Transverse colon (tissue), 4 donors: ENCODE data around the gene RHOC. TPM values are rescaled to one million over a fixed set of nuclear protein-coding genes. Genes with fewer than 3 reads are reported as not detected.

Experiments
- DNase-seq: peaks from one replicate; pipeline ENCODE4 v3.0.0-alpha.2; 2019
- H3K27ac ChIP-seq, 4 donors: fragments of 200-600 bp; sonication (generic); 2 replicates each; pipeline ENCODE4 v1.5.1; 2016 to 2018; ENCODE audit warnings: inconsistent platforms in 4 of 4
- H3K27me3 ChIP-seq: fragments of 200-600 bp; sonication (generic); 2 replicates; pipeline ENCODE4 v1.5.1; 2017; ENCODE audit warnings: inconsistent platforms
- H3K36me3 ChIP-seq, 4 donors: fragments of 200-600 bp; sonication (generic); 2 replicates each; pipeline ENCODE4 v1.5.1; 2017 to 2019; ENCODE audit warnings: inconsistent platforms in 4 of 4
- H3K4me1 ChIP-seq, 4 donors: fragments of 200-600 bp; sonication (generic); 2 replicates each; pipeline ENCODE4 v1.5.1; 2017 to 2020; ENCODE audit warnings: inconsistent platforms in 4 of 4
- H3K4me3 ChIP-seq, 4 donors: fragments of 200-600 bp; sonication (generic); 1 replicate in 1 of 4; 2 replicates in 3 of 4; pipeline versions ENCODE4 v1.5.1 to v1.6.1; 2017 to 2019; ENCODE audit warnings: inconsistent platforms in 4 of 4
- H3K9me3 ChIP-seq, 2 donors: fragments of 200-600 bp; sonication (generic); 2 replicates each; pipeline ENCODE4 v1.5.1; 2017 to 2019; ENCODE audit warnings: inconsistent platforms in 2 of 2
- CTCF ChIP-seq, 5 experiments: fragments of 200-600 bp in 3 of 5; fragments of 450-650 bp in 2 of 5; sonication (generic) in 3 of 5; IDR thresholded peaks; 1 replicate in 2 of 5; 2 replicates in 3 of 5; pipeline ENCODE4 v1.5.1; 2016 to 2017; ENCODE audit warnings: antibody characterized with exemption in 5 of 5, inconsistent platforms in 3 of 5, mild to moderate bottlenecking in 2 of 5, moderate library complexity in 1 of 5
- EP300 ChIP-seq: sonication (generic); formaldehyde crosslinking; IDR thresholded peaks from one replicate; pipeline ENCODE4 v1.6.1; 2017; ENCODE audit warnings: antibody characterized with exemption, low read depth
- POLR2A ChIP-seq: fragments of 450-650 bp; IDR thresholded peaks from one replicate; pipeline ENCODE4 v1.6.1; 2016; ENCODE audit warnings: antibody characterized with exemption, mild to moderate bottlenecking, moderate library complexity
- POLR2AphosphoS5 ChIP-seq, 3 donors: sonication (generic); formaldehyde crosslinking; IDR thresholded peaks; one replicate each; pipeline ENCODE4 v1.6.1; 2016; ENCODE audit warnings: antibody characterized with exemption in 3 of 3
- whole genome bisulfite sequencing, 2 donors: methylation state at CpG; one replicate each; pipeline ENCODE4 v1.1.5; 2018; ENCODE audit warnings: low coverage in 1 of 2; 5-methylcytosine and 5-hydroxymethylcytosine counted together
- in situ Hi-C, 4 donors: fragments of 200-750 bp; cut with MboI; loops; one replicate each; pipeline versions ENCODE4 v1.15.0 to v1.15.1; 2017; ENCODE audit warnings: low sequenced_read_pairs in 3 of 4, low pct_ligation_motif_present in 1 of 4, low pct_unique_long_range_greater_than_20kb in 1 of 4
- intact Hi-C: fragments of 100-400 bp; cut with DNase I; formaldehyde crosslinking; loops from one replicate; pipeline ENCODE4 v1.15.1; 2023; ENCODE audit warnings: low total_unique reads
- total RNA-seq, 4 donors: library from RNA; depleted of rRNA; stranded (reverse); fragments of >200 nt; gene quantifications; one replicate each; pipeline ENCODE4 v1.1.0, GENCODE V29; 2016

Gene RHOC
- total RNA-seq, 4 donors from 2014 or later, result 438 to 737 (median 617) TPM

GRCh38 chr1:112700290-112701226, 6.4 kb downstream of the RHOC start:
- DNase-seq, result peak; percentile 95
- Histone ChIP-seq H3K27me3 (no peaks in the 10 kb centered on the region), H3K4me1 (peaks cover 59 to 76% (median 66%) of the 10 kb centered on the region in 4 donors), H3K9me3 (no peaks in the 10 kb centered on the region), H3K27ac (peak overlapping the region; percentile 99 to 100 (median 99)), H3K36me3 (peaks cover 0 to under 1% (median 0%) of the 10 kb centered on the region in 4 donors), H3K4me3 (no peak overlapping the region)
- TF ChIP-seq CTCF (IDR thresholded peaks at IDR 0.05) (peak in 3 of 5 experiments; percentile 10 to 42 (median 36)), POLR2A (peak; percentile 15), POLR2AphosphoS5 (IDR thresholded peaks at IDR 0.05) (peak; percentile 52 to 76 (median 70)), EP300 (no peak)
- WGBS, 2 donors, result 20% methylated on average over 7 of the region's 7 CpGs; no CpG with 5 or more reads in 1 of the 2 donors
- in situ Hi-C loops, result loop anchor here (10.0 to 25.0 kb wide), 3 partner anchors 76 to 362 kb away; partner anchors contain the start of genes CTTNBP2NL (in 4 of the 4) and LRIG2 (in 1 of the 4)
- intact Hi-C loops, result no loop called here

GRCh38 chr1:112699425-112700144, 7.3 kb downstream of the RHOC start:
- Histone ChIP-seq H3K27ac (peak overlapping the region; percentile 99 to 100 (median 99)), H3K4me1 (peaks cover 53 to 66% (median 59%) of the 10 kb centered on the region in 4 donors), H3K36me3 (peaks cover 0 to 9% (median 0%) of the 10 kb centered on the region in 4 donors), H3K9me3 (no peaks in the 10 kb centered on the region), H3K4me3 (no peak overlapping the region), H3K27me3 (no peaks in the 10 kb centered on the region)
- in situ Hi-C loops (loop anchor here (10.0 to 25.0 kb wide), 3 partner anchors 75 to 363 kb away; partner anchors contain the start of genes CTTNBP2NL (in 4 of the 4) and LRIG2 (in 1 of the 4)), intact Hi-C loops (no loop called here)
- TF ChIP-seq POLR2AphosphoS5 (IDR thresholded peaks at IDR 0.05) (no peak), EP300 (no peak), CTCF (IDR thresholded peaks at IDR 0.05) (no peak), POLR2A (no peak)
- DNase-seq, result no peak
- WGBS, 2 donors, result 64 to 73% methylated on average over 3 to 13 of the region's 13 CpGs

GRCh38 chr1:112698366-112699310, 8.3 kb downstream of the RHOC start:
- peaks cover 44 to 57% (median 50%) of the 10 kb centered on the region in 4 donors for H3K4me1 ChIP-seq
- no peak overlapping the region for H3K4me3 ChIP-seq
- H3K27ac ChIP-seq, result peak overlapping the region; percentile 99 to 100 (median 99)
- intact Hi-C loops (no loop called here), in situ Hi-C loops (no loop called here)
- TF ChIP-seq EP300 (no peak), CTCF (IDR thresholded peaks at IDR 0.05) (peak in 1 of 5 experiments; percentile 13), POLR2AphosphoS5 (IDR thresholded peaks at IDR 0.05) (peak in 2 of 3 donors; percentile 6 to 61), POLR2A (peak; percentile 44)
- H3K9me3 ChIP-seq, result no peaks in the 10 kb centered on the region
- DNase-seq, result peak; percentile 85
- 62% methylated on average over 17 of the region's 17 CpGs; no CpG with 5 or more reads in 1 of the 2 donors for WGBS, 2 donors
- peaks cover 0 to 18% (median 0%) of the 10 kb centered on the region in 4 donors for H3K36me3 ChIP-seq
- H3K27me3 ChIP-seq, result no peaks in the 10 kb centered on the region
